HG02840 (cell line): ENCODE data around the gene NBEAL1.
A peak's percentile ranks its signal among the peaks of the same experiment; 100 is the strongest.
"Not testable (repeated sequence)": the region's sequence is repeated elsewhere in the genome, so short reads cannot be mapped to it uniquely, and the experiment has no call there.

Experiments used
- ATAC-seq: cut with Tn5 transposase; IDR thresholded peaks from one replicate; pipeline ENCODE4 v1.9.1; 2021; ENCODE audit warnings: mild to moderate bottlenecking, moderate library complexity, moderate number of reproducible peaks; ENCODE audit not compliant: unreplicated experiment, low FRiP score

The NBEAL1 gene

DNA sequence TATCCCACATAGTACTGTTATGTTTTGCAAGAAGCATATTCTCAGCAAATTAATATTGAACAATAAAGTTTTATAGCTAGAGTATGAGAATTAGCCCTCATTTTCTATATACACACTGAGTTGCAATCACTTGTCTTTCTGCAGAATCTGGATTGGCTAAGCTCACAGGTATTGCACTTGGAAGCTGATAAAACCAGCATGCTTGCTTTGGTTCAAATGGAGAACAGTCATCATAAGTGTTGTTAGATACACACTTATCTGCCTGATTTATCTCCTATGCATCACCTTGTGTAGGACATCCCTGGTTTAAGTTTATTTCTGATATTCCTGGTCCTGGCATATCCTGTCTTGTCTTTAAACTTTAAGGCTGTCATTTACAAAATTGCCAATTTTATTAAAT, 186.2 kb downstream of the NBEAL1 start:
- ATAC-seq: no peak

DNA sequence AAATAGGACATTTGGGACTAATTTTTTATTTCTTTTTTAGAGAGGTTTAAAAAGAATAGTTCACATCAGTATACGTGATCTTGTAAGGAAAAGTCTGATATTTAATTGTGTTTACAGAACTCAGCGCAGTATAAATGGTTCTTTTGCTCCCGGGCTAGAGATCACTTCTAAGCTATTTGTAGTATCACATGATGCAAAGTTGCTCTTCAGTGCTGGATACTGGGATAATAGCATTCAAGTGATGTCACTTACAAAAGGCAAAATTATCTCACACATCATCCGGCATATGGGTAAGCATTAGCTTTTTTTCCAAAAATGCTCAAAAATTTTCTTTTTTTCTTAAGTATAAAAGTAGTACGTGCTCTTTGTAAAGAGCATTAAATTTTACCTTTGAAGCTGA, 186.8 kb downstream of the NBEAL1 start:
- no peak for ATAC-seq

DNA sequence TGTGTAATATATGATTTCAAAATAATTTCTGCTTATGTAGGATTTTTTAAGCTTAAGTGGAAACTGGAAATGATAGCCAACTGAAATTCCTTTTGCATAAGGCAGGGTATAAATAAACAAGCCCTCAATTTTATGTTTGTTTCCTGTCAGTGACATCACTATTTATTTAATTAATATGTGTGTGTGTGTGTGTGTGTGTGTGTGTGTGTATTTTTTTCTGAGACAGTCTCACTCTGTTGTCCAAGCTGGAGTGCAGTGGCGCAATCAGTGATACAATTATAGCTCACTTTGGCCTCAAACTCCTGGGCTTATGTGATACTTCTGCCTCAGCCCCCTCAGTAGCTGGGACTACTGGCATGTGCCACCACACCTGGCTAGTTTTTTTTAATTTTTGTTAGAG, 194.9 kb downstream of the NBEAL1 start:
- no peak for ATAC-seq

DNA sequence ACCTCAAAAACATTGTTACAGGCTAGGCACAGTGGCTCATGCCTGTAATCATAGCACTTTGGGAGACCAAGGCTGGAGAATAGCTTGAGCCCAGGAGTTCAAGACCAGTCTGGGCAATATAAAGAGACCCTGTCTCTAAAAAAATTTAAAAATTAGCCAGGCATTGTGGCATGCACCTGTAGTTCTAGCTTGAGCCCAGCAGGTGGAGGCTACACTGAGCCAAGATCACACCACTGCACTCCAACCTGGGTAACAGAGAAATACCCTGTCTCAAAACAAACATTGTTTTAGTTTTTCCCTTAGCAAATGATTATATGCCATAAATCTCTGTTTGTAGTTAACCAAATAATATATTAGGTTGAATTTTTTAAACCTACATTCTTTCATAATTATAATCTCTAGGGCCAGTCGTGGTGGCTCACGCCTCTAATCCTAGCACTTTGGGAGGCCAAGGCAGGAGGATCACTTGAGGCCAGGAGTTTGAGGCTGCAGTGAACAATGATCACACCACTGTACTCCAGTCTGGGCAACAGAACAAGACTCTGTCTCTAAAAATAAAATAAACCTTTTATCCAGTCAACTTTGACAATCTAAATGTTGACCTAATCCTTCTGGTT, 210.9 kb downstream of the NBEAL1 start:
- no peak for ATAC-seq

DNA sequence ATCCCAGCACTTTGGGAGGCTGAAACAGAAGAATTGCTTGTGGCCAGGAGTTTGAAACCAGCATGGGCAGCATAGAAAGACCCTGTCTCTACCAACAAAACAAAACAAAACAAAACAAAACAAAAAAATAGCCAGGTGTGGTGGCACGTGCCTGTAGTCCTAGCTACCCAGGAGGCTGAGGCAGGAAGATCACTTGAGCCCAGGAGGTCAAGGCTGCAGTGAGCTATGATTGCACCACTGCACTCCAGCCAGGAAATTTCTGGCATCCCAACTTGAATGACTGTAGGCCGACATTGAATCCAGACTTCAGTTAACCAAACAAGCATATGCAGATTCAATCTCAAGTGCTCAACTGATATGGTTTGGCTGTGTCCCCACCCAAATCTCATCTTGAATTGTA, 215.0 kb downstream of the NBEAL1 start:
- ATAC-seq: not testable (repeated sequence)

DNA sequence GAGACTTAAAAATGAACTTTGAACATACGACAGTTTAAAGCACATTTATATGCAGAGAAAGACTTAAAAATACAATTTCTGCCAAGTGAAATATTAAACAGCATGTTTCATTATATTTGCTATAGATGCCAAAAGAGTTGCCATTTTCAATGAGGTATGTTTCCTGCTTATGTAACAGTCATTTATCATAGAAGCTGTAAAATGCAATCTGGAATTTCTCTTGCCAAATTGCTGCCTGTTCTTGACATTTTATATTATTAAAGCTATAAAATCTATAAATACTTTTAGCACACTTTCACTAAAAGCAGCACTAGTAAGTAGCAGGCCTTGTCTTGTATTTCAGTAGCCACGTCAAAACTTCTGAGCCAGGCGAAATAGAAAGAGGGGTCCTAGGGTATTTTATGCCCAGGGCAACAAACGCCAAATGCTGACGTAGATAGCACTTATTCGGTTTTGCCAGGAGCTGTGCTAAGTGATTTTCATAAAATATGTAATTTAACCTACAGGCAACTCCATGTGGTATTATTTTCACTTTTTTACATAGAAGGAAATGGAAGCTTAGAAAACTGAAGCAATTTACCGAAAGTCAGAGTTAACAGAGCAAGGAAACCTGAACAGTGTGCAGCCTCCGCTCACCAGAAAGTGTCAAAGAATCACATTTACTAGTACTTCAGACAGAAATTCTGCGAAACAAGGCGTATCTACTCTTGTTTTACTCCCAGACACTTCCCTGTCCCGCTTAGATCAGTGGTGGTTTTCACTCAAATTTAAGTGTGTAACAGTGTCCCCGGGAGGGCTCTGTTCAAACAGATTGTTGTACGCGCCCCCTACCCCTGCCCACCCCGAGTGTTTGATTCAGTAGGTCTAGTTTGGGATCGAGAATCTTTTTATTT, 222.9 kb downstream of the NBEAL1 start:
- no peak for ATAC-seq

DNA sequence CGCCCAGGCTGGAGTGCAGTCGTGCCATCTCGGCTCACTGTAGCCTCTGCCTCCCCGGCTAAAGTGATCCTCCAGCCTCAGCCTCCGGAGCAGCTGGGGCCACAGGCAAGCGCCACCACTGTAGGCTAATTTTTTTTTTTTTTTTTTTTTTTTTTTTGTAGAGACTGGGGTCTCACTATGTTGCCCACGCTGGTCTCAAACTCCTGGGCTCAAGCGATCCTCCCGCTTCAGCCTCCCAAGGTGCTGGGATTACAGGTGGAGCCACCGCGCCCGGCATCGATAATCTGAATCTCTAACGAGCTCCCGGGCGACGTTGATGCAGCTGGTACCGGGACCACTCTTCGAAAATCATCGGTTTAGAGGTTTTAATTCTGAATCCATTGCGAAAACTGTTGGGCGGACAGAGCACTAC, 223.6 kb downstream of the NBEAL1 start:
- no peak for ATAC-seq

DNA sequence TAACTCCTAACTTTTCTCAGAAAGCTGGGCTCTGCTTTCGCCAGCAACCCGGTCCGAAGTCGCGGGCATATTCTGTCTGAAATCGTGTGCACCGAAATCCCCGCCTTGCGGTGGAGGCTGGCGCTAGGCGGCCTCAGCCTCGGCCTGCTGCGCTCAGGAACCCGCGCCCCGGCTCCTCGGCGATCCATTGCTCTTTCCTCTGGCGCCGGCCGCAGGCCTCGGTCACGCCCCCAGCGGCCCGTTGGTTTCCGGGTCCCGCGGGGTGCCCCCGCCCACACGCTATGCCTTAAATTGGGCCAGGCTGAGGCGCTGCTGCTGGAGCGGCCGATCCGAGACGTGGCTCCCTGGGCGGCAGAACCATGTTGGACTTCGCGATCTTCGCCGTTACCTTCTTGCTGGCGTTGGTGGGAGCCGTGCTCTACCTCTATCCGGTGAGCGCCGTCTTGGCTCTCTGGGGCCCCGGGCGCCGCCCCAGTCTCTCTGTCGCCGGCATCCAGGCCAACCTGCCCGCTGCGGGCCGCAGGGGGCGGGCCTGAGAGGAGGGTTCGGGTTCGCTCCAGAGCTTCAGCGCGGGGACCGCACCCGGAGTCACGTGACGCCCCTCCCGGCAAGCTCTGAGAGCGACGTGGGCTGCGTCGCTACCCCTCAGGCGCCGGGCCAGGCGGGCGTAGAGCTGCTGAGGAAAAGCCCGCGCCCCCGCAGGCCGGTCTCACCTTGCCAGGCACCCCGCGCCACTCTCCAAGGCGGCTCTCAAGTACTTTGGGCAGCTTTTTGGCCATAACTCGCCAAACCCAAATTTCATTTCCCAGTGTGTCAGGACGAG, 224.2 kb downstream of the NBEAL1 start, which contains the start of gene CYP20A1:
TSS of gene CYP20A1 (plus strand) at position 315 of the 823 bp plus-strand sequence. CDS start at position 360, 45 bp downstream.
- ATAC-seq: peak; percentile 92

DNA sequence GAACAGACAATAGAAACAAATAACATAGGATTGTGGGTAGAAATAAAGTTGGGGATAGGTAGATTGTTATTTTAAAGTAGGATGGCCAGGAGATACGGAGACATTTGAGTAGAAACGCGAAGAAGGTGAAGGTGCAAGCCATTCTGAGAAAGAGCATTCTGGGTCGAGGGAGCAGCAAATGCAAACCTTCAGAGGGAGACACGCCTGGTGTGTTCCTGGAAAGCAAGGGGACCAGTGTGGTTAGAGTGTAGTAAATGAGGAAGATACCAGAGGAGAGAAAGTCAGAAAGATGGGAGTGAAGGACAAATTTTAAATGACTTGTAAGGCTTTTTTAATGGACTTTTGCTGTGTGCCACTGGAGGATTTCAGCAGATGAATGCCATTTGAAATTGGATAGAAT, 225.8 kb downstream of the NBEAL1 start:
- ATAC-seq: no peak

DNA sequence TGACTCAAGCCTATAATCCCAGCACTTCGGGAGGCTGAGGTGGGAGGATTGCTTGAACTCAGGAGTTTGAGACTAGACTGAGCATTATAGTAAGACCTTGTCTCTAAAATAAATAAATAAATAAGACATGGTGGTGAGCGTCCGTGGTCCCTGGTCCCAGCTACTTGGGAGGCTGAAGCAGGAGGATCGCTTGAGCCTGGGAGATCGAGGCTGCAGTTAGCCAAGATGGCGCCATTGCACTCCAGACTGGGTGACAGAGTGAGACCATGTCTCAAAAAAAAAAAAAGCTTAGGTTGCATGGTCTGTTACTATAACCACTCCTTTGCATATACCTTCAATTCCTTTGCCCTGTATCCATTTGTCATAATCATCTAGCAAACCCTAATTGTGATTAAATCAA, 227.8 kb downstream of the NBEAL1 start:
- ATAC-seq: no peak

DNA sequence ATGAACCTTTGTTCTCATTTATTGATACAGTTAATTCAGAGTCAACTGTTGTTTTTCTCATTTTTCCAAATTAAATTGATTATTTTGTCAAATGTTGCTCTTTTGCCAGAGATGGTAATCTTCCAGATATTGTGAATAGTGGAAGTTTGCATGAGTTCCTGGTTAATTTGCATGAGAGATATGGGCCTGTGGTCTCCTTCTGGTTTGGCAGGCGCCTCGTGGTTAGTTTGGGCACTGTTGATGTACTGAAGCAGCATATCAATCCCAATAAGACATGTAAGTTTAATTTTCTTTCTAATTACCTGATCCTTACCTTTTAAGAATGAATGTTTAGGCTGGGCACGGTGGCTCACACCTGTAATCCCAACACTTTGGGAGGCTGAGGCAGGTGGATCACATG, 232.0 kb downstream of the NBEAL1 start:
- ATAC-seq: no peak

DNA sequence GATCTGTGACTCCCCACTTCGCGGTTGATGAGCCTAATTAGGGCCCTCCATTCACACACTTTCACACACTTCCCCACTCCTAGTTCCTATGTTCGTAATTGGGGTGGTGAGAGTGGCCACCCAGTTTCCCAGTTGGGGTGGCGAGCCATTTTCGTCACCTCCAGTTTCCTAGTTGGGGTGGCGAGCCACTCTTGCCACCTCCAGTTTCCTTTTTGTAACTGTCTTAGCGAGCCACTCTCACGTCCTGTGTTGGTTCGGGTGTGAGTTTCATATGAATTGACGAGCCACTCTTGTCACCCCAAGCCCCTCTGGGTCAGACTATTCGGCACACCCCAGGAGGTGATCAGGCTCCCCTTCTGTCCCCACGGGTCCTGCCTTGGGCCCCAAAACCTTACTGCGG, 238.1 kb downstream of the NBEAL1 start:
- no peak for ATAC-seq

DNA sequence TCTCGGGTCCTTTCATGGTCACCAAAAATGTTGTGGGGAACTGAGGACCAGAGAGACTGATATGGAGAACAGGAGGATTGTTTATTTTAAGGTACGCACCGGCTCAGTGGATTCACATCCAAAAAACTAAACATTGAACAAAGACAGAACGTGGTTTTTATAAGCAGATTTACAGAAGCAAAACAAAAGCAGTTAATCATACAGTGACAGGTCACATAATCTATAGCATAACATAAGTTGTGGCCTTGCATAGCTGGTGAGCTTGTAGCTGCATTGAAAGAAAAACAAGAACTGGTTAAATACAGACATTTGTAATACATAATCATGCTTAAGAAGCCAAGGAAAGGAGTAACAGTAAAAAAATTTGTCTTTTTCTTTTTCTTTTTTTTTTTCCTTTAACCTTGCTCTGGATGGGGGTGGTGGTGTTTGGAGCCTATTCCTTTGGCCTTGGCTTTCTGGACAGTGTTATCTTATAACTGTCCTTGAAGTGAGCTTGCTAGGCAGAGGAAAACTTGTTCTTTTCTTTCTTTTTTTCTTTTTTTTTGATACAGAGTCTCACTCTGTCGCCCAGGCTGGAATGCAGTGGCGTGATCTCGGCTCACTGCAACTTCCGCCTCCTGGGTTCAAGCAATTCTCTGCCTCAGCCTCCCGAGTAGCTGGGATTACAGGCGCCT, 238.9 kb downstream of the NBEAL1 start:
- not testable (repeated sequence) for ATAC-seq

DNA sequence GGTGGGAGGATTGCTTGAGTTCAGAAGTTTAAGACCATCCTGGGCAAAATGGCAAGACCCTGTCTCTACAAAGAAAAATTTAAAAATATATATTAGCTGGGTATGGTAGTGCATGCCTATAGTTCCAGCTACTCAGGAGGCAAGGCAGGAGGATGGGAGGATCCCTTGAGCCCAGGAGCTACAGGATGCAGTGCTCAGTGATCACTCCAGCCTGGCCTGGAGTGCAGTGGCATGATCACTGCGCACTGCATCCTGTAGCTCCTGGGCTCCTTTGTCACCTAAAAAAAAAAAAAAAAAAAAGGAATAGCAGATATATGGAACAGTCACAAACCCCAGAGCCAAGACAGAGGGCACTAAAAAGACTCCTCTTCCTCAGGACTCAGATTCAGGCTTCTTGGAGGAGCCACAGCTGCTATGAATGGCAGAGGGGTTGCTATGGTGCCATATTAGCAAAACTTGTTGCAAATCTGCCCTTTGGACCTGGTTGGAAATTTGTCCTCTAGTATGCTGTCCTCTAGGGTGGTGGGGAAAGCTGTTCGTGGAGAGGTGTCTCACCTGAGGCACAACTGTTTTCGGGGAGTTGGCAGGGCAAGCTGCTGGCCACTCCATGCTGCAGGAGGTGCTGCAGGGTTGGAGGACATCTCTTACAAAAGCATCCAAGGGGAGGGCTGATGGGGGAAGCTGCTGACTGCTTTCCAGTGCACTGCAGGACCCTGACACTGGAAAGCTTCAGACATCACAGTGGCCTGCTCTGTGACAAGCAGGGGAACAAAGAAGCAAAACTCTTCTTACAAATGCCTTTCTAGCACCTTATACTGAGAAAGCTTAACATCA, 246.9 kb downstream of the NBEAL1 start:
- ATAC-seq: no peak
